Measurements from ENCODE around the gene ERCC6.

- no peak for TF ChIP-seq CTCF (IDR thresholded peaks at IDR 0.05; ENCODE audit: low read depth, low read length)
- no peak for TF ChIP-seq MAX (IDR thresholded peaks at IDR 0.05; ENCODE audit: low read depth, low read length)
These were observed 30.2 kb upstream of the ERCC6 start for GRCh38 chr10:49569031-49569631.
